Kidney tubule cell (primary cell): ENCODE data around the gene FAM89B.

Experiments
- DNase-seq: peaks from one replicate; pipeline ENCODE4 v3.0.0-alpha.2; 2018; ENCODE audit warnings: low spot score

Gene FAM89B

DNA sequence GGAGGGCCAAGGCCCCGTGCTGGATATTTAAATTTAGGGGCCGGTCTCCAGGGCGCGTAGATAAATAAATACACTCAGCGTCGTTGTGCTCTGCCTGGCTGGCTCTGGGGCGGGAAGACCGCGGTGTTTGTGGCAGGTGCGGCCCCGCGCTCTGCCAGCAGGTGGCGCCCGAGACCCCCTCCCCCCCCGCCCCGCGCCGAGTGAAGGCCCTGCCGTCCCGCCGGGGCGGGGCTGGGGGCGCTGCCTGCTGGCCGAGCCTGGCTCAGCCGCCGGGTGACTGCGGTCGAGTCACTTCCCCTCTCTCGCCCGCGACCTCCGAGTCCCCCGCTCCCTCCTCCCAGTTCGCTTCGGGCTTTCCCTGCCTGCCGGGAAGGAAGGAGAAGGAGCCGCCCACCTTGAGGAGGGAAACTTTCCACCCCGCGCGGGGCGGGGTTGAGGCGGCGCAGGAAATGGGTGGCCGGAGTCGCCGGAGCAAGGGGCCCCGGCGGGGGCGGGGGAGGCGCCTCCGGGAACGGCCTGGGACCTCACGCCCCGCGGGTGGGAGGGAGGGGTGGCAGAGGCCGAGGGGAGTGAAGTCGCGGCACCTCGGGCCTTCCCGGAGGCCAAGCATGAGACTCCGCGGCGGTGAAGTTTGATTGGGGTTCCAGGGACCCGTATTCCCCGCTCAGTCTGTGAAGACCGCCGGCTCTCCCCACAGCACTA, 1.9 kb downstream of the FAM89B start:
- peak; percentile 98 for DNase-seq

DNA sequence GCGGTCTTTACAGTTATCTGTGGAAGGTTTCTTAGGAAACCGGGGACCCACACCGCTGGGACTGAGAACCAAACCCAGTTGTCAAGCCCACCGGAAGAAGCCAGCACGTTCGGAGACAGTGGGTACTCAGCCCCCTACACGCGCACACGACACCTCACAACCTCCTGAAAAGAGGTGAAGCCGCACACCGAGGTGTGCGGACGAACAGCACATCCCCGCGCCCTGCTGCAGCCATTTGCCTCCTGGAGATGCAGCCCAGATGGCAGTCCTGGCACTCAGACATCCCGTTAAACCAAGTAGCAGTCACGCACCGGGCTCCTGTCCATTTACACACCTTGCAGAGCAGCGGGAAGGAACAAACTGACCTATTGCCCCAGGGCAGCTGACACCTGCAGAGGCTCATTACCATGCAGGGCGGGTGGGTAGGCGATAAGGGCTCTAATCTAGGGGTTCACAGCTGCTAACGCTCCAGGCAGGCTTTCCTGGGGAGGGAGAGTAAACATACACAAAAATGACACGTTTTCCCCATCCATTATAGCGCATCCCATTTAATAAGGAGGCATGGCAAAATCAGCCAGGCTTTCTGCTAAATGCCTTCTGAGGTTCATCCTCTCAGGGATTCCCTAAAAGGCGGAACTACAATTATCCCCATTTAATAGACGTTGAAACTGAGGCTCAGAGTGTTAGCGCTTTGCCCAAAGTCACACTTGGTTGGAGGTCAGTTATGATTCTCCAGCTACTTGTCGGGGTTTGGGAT, 2.7 kb downstream of the FAM89B start:
- DNase-seq = peak; percentile 38

DNA sequence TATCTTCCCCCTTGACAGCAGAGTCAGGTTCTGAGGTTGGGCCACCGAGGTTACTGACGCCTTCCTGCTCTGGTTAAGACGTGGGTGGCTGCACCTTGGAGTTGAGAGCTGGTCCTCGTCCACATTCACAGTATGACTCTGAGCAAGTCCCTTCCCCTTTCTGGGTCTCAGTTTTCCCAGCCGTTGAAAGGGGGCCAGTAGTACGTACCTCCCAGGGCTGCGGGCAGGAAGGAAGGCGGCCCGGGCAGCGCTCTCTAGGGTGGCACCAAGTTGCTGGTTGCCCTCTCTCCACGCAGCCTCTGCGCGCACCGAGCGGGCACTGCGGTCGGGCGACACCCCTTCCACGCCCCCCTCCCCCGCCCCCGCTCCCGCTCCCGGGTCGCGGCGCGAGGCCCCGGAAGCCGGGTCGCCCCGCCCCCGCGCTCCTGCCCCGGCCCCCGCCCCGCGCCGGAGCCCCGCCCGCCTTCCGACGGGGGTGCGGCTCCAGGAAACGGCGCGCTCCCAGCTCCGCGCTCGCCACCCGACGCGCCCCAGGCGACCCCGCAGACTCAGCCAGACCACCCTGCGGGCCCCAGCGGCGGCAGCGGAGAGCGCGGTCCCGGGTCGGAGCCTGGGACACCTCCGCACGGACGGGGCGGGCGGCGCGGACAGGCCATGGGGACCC, 3.4 kb downstream of the FAM89B start, which contains the start of gene EHBP1L1:
Gene EHBP1L1 (plus strand): TSS at position 486 of the 664 bp plus-strand sequence. CDS start 250 bp downstream, outside the sequence.
- peak; percentile 64 for DNase-seq

GRCh38 chr11:65576232-65576866, 4.0 kb downstream of the FAM89B start:
- DNase-seq = no peak

DNA sequence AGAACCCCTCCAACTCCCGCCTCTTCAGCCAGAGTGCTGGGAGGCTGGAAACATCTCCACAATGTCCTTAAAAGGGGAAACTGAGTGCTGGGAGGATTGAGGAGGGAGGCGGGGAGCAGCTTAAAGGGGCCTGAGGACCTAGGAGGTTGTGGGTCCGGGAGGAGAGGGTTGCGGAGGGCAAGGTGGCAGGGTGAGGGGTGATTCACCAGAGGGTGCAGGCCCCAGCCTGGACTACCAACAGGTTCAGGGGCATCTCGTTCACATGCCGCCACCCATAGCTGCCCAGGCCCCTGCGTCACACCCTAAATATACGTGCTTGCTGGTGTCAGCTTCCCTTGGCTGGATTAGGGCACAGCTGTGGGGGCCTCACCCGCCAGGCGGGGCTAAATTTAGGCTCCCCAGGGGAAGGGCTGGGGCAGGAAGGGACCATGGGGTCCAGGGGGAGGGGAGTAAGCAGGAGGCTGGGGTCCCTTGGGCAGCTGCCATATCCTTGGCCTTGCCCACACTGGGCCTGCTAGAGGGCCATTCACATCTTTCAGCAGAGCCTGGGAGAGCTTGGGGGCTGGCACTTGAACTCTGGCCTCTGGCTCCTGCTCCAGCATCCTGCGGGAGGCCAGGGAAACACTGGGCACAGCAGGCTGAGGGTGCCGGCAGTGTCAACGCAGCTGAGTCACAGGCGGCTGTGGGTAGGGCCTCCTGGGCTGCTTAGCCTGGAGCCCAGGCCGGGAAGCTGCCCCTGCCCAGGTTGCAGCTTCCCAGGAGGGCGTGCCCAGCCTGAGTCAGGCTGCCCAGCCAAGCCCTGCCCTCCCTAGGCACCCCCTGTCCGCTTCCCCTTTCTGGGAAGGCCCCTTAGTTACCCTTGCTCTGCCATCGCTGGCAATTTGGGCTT, 4.8 kb downstream of the FAM89B start:
- peak; percentile 89 for DNase-seq

DNA sequence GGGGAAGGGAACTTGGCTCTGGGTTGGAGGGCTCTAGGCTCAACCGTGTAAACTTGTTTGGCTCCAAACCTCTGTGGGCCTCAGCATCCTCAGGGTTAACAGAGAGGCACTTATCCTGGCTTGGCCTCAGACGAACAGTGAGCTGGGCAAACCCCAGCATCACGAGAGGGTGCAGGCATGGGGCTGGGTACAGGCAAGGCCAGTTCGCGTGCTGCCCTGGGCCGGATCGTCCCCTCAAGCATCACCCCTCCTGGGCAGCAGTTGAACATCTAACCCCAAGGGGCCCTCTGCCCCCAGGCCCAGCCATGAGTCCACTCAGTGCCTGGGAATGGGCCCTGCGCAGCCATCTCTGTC, 5.4 kb downstream of the FAM89B start:
- no peak for DNase-seq

DNA sequence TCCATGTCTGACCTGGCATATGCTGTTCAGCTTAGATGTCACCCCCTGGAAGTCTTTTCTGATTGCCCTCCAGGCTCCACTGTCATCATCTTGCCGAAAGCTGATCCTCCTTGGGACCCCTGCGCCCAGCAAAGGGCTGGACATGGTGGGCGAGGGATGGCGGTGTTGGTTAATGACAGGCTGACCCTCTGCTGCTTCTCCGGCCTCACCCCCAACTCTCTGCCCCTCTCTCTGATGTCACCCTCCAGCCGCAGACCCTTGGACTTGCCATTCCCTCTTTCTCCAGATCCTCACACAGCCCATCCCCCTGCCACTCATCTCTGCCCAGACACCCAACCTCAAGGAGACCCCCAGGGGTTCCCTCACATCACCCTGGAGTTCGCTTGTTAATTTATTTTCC, 5.8 kb downstream of the FAM89B start:
- no peak for DNase-seq

GRCh38 chr11:65578667-65579066, 6.3 kb downstream of the FAM89B start:
- DNase-seq = no peak

DNA sequence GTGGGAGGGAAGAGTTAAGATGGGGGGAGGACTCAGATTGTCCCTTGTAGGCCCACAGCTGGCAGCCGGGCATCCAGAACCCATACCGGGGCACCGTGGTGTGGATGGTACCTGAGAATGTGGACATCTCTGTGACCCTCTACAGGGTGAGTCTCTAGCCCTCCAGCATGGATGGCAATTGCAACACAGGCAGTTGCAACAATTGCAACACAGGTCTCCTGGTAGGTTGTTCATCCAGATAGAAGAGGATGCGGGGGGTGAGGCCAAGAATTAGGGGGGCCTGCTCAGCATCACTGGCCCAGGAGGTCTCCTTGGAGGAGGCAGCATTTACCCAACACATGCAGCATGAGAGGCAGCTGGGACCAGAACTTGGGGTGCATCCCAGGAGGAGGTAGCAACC, 7.0 kb downstream of the FAM89B start:
- no peak for DNase-seq

GRCh38 chr11:65580031-65580692, 7.8 kb downstream of the FAM89B start:
- DNase-seq = no peak

- DNase-seq = no peak
Measured at GRCh38 chr11:65580756-65581155, 8.4 kb downstream of the FAM89B start.

DNA sequence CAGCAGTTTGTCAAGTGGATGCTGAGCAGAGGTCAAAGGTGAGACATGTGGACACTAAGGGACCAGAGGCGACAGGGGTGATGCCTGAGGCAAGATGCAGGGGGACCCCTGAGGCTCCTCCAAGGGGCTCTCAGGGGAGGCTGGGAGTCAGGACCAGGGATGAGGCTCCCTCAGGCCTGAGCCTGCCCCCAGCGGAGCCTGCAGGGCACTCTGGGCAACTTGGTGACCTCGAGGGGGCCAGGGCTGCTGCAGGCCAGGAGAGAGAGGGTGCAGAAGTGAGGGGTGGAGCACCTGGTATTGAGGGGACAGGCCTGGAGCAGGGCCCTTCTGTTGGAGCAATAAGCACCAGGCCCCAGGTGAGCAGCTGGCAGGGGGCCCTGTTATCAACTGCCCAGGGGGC, 9.6 kb downstream of the FAM89B start:
- DNase-seq = no peak

- no peak for DNase-seq
Measured at GRCh38 chr11:65583589-65583988, 11.3 kb downstream of the FAM89B start.

- no peak for DNase-seq
Measured at GRCh38 chr11:65584106-65584505, 11.8 kb downstream of the FAM89B start.

DNA sequence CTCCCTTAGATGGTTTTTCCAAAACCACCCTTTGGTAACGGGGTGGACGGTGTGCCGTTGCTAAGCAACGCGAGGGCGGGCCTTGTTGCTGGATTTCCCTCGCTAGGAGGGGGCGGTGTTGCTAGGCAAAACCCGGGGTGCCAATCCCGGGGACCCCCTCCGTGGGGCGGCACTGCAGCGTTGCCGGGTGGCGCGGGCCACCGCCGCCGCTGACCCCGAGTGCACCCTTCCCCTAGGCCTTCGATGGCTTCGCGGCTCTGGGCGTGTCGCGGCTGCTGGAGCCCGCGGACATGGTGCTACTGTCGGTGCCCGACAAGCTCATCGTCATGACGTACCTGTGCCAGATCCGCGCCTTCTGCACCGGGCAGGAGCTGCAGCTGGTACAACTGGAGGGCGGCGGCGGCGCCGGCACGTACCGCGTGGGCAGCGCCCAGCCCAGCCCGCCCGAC, 12.4 kb downstream of the FAM89B start:
- no peak for DNase-seq

GRCh38 chr11:65585396-65586246, 13.3 kb downstream of the FAM89B start:
- DNase-seq = no peak

GRCh38 chr11:65586247-65586630, 13.9 kb downstream of the FAM89B start:
- DNase-seq = no peak

DNA sequence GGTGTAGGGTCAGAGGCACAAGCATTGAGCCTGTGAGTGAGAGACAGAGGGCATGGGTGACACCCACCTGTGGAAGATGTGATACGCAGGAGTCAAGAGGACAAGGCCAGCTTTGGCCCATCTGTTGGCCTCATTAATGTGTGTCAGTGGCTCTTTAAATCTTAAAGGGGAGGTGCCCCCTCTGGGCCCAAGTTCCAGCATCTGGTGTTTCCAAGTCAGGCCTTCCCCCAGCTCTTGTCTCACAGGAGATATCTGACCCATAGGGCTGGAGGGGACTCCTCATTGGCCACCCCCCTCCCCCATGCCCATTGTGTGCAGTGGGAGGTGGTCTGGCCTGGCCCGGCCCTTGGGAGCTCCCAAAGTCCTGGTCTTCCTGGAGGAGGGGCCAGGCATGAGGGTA, 14.3 kb downstream of the FAM89B start:
- no peak for DNase-seq

GRCh38 chr11:65588199-65589054, 16.1 kb downstream of the FAM89B start:
- peak; percentile 60 for DNase-seq
